ENCODE results near the gene AMDHD1. TPM values are rescaled to one million over a fixed set of nuclear protein-coding genes. Genes with fewer than 3 reads are reported as not detected.

AMDHD1 gene
- total and polyA plus RNA-seq, 10 donors = 2.2 to 12.2 (median 3.0) TPM

GRCh38 chr12:95988506-95989275 lies 45.6 kb downstream of the AMDHD1 start:
- no peak overlapping the region for H3K27ac ChIP-seq
- H3K4me3 ChIP-seq = no peak overlapping the region
- peaks cover 0 to 81% (median 0%) of the 10 kb centered on the region in 6 donors for H3K36me3 ChIP-seq
- intact Hi-C loops (cut with DNase I; ENCODE audit: low total_unique reads) = no loop called here
- WGBS, 5 donors = 76 to 80% (median 78%) methylated on average over 11 of the region's 11 CpGs
- H3K27me3 ChIP-seq (replicated peaks in 1 of 7) = no peaks in the 10 kb centered on the region
- no peak for TF ChIP-seq POLR2A (IDR thresholded peaks at IDR 0.05)
- DNase-seq = no peak
- H3K4me1 ChIP-seq = no peaks in the 10 kb centered on the region
- H3K9me3 ChIP-seq = no peaks in the 10 kb centered on the region

- intact Hi-C loops (cut with DNase I; ENCODE audit: low total_unique reads) = loop anchor here (10.0 kb wide), 1 partner anchor 165 kb away; no protein-coding TSS in a partner anchor
These were observed 46.5 kb downstream of the AMDHD1 start for GRCh38 chr12:95989504-95990123.

GRCh38 chr12:95990136-95990535 lies 47.0 kb downstream of the AMDHD1 start:
- no peak for TF ChIP-seq POLR2AphosphoS5 (IDR thresholded peaks at IDR 0.05)
- TF ChIP-seq POLR2A (IDR thresholded peaks at IDR 0.05) = no peak
- TF ChIP-seq CTCF (IDR thresholded peaks at IDR 0.05 in 8 of 11, conservative IDR thresholded peaks at IDR 0.05 in 3 of 11) = no peak
- intact Hi-C loops (cut with DNase I; ENCODE audit: low total_unique reads) = loop anchor here (10.0 kb wide), 1 partner anchor 165 kb away; no protein-coding TSS in a partner anchor
- Histone ChIP-seq H3K4me3 (no peak overlapping the region), H3K9me3 (no peaks in the 10 kb centered on the region), H3K27me3 (replicated peaks in 1 of 7) (no peaks in the 10 kb centered on the region), H3K36me3 (peaks cover 0 to 90% (median 0%) of the 10 kb centered on the region in 6 donors), H3K4me1 (peaks cover 0 to 4% (median 0%) of the 10 kb centered on the region in 6 donors), H3K27ac (no peak overlapping the region)
- 74 to 89% (median 84%) methylated on average over 6 to 7 of the region's 7 CpGs for WGBS, 5 donors
- no peak for DNase-seq

More at GRCh38 chr12:95989504-95990123, 46.5 kb downstream of the AMDHD1 start:
- H3K4me1 ChIP-seq = no peaks in the 10 kb centered on the region
- no peaks in the 10 kb centered on the region for H3K27me3 ChIP-seq (replicated peaks in 1 of 7)
- H3K9me3 ChIP-seq = no peaks in the 10 kb centered on the region
- TF ChIP-seq CTCF (IDR thresholded peaks at IDR 0.05 in 8 of 11, conservative IDR thresholded peaks at IDR 0.05 in 3 of 11) (no peak), POLR2AphosphoS5 (IDR thresholded peaks at IDR 0.05) (no peak), POLR2A (IDR thresholded peaks at IDR 0.05) (no peak)
- H3K4me3 ChIP-seq = no peak overlapping the region
- no peak overlapping the region for H3K27ac ChIP-seq
- 33 to 47% (median 39%) methylated on average over 4 of the region's 4 CpGs for WGBS, 5 donors
- no peak for DNase-seq
- H3K36me3 ChIP-seq = peaks cover 0 to 89% (median 0%) of the 10 kb centered on the region in 6 donors

GRCh38 chr12:95993907-95994306 lies 50.8 kb downstream of the AMDHD1 start:
- intact Hi-C loops (cut with DNase I; ENCODE audit: low total_unique reads) = loop anchor here (10.0 kb wide), 1 partner anchor 169 kb away; no protein-coding TSS in a partner anchor

More at GRCh38 chr12:95993907-95994306, 50.8 kb downstream of the AMDHD1 start:
- 82 to 96% (median 92%) methylated on average over 7 of the region's 7 CpGs for WGBS, 5 donors
- Histone ChIP-seq H3K36me3 (peaks cover 0 to 66% (median 0%) of the 10 kb centered on the region in 6 donors), H3K27ac (no peak overlapping the region), H3K27me3 (replicated peaks in 1 of 7) (no peaks in the 10 kb centered on the region), H3K4me1 (peaks cover 0 to 20% (median 5%) of the 10 kb centered on the region in 6 donors), H3K9me3 (no peaks in the 10 kb centered on the region), H3K4me3 (no peak overlapping the region)
- TF ChIP-seq POLR2A (IDR thresholded peaks at IDR 0.05) = no peak
- TF ChIP-seq POLR2AphosphoS5 (IDR thresholded peaks at IDR 0.05) = no peak
- no peak for TF ChIP-seq CTCF (IDR thresholded peaks at IDR 0.05 in 8 of 11, conservative IDR thresholded peaks at IDR 0.05 in 3 of 11)
- DNase-seq = no peak

All from spleen (tissue), 11 donors.